ENCODE measurements around the gene TP53AIP1. TPM values are rescaled to one million over a fixed set of nuclear protein-coding genes. Genes with fewer than 3 reads are reported as not detected.

TP53AIP1 gene
- total RNA-seq, 1 donor from 2014 or later = 0.24 TPM

DNA sequence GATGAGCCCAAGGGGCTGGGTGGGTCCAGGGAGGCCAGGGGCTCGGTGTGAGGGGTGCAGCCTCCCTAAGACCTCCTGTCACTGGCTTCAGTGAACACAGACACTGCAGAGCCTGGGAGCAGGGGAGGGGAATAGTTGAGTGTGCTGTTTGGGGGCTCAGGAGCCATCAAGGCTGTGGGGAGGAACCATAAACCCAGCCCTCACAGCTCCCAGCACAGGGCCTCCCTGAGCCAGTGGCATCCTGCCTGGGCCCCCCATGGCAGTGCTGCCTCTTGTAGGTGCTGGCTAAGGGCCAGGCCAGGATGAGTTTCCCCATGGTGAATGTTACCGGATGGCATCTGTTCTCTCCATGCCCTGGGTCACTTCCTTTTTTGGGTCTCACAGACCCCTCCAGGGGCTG is 26.0 kb downstream of the TP53AIP1 start:
- DNase-seq (ENCODE audit: extremely low spot score, unreplicated experiment) = no peak
- H3K27ac Mint-ChIP-seq = no peak overlapping the region
- H3K27me3 Mint-ChIP-seq = peaks cover 21% of the 10 kb centered on the region
- H3K4me3 Mint-ChIP-seq = no peak overlapping the region
- H3K9me3 Mint-ChIP-seq = no peaks in the 10 kb centered on the region
- H3K36me3 Mint-ChIP-seq = no peaks in the 10 kb centered on the region
- TF ChIP-seq, protein P1, sequence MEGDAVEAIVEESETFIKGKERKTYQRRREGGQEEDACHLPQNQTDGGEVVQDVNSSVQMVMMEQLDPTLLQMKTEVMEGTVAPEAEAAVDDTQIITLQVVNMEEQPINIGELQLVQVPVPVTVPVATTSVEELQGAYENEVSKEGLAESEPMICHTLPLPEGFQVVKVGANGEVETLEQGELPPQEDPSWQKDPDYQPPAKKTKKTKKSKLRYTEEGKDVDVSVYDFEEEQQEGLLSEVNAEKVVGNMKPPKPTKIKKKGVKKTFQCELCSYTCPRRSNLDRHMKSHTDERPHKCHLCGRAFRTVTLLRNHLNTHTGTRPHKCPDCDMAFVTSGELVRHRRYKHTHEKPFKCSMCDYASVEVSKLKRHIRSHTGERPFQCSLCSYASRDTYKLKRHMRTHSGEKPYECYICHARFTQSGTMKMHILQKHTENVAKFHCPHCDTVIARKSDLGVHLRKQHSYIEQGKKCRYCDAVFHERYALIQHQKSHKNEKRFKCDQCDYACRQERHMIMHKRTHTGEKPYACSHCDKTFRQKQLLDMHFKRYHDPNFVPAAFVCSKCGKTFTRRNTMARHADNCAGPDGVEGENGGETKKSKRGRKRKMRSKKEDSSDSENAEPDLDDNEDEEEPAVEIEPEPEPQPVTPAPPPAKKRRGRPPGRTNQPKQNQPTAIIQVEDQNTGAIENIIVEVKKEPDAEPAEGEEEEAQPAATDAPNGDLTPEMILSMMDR (conservative IDR thresholded peaks at IDR 0.05) = no peak
- H3K4me1 Mint-ChIP-seq (ENCODE audit: unreplicated experiment) = peaks cover 4% of the 10 kb centered on the region

DNA sequence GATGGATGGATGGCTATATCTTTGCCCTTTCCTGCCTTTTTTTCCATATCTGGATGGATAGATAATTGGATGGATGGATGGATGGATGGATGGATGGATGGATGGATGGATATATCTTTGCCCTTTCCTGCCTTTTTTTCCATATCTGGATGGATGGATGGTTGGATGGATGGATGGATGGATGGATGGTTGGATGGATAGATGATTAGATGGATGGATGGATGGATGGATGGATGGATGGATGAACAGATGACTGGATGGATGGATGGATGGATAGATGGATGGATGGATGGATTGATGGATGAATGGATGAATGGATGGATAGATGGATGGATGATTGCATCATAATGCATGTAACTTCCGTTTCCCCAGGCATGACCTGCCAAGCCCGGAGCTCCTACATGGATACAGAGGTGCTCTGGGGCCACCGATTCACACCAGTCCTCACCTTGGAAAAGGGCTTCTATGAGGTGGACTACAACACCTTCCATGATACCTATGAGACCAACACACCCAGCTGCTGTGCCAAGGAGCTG is 26.6 kb downstream of the TP53AIP1 start:
- DNase-seq (ENCODE audit: extremely low spot score, unreplicated experiment) = no peak
- Mint-ChIP-seq H3K4me1 (ENCODE audit: unreplicated experiment) (peaks cover 4% of the 10 kb centered on the region), H3K4me3 (no peak overlapping the region), H3K36me3 (no peaks in the 10 kb centered on the region), H3K9me3 (no peaks in the 10 kb centered on the region), H3K27ac (no peak overlapping the region), H3K27me3 (peaks cover 17% of the 10 kb centered on the region)
- TF ChIP-seq, protein P1 (conservative IDR thresholded peaks at IDR 0.05) = no peak

DNA sequence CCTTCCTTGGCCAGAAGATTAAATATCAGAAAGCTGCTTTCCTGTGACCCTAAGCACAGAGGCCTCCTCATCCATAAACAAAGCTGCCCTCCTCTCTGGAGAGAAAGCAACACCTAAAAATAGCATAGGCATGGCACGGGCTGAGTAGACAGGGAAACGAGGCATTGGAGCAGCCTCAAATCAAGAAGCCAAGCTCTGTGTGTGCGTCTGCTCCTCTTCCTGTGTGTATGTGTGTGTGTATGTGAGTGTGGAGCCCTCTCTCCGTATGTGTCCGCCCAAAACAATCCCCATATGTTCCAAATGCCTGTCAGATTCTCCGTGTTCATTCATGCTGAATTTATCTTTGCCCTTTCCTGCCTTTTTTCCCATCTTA is 27.5 kb downstream of the TP53AIP1 start:
- peaks cover 11% of the 10 kb centered on the region for H3K27me3 Mint-ChIP-seq
- peaks cover 4% of the 10 kb centered on the region for H3K4me1 Mint-ChIP-seq (ENCODE audit: unreplicated experiment)
- H3K9me3 Mint-ChIP-seq = no peaks in the 10 kb centered on the region
- TF ChIP-seq, protein P1 (conservative IDR thresholded peaks at IDR 0.05) = no peak
- H3K36me3 Mint-ChIP-seq = no peaks in the 10 kb centered on the region
- H3K27ac Mint-ChIP-seq = no peak overlapping the region
- no peak overlapping the region for H3K4me3 Mint-ChIP-seq
- no peak for DNase-seq (ENCODE audit: extremely low spot score, unreplicated experiment)

DNA sequence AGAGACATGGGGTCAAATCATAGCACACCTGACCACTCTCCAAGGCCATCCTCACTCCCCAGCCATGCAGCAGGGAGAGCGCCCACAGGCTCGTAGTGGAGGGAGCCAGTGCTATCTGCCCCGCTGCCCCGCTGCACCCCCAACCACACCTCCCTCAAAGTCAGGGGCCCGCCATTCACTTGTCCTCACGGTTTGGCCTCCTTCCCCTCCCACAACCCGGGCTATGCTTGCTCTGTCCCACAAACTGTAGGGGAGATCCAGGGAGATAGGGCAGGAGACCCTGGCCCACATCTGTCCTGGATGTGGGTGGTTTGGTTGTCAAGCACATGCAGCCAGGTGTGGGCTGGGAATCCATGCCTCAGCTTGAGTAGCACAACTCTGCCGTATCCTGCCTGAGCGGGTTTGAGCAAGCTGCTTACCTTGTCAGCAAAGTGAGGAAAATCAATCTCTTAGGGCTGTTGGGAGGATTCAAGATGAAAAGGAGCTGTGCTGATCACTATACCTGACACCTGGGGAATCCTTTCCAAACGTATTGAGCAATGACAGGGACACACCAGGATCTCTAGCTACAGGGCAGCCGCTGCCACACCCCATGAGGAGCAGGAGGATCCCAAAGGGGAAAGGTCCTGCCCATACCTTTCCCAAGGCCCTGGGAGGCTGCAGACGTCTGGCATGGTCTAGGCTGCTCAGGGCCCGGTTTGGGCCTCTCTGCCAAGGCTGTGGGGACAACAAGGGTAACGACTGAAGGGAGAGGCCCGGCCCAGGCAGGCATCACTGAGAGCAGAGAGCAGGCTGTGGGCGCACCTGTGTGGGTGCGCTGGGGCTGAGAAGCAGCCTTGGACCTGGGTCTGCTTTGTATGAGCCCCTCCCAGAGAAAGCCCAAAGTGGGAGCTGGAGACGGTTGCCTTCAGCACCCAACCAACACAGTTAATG is 28.2 kb downstream of the TP53AIP1 start:
- H3K36me3 Mint-ChIP-seq = no peaks in the 10 kb centered on the region
- no peak overlapping the region for H3K27ac Mint-ChIP-seq
- TF ChIP-seq, protein P1 (conservative IDR thresholded peaks at IDR 0.05) = no peak
- peaks cover 14% of the 10 kb centered on the region for H3K27me3 Mint-ChIP-seq
- DNase-seq (ENCODE audit: extremely low spot score, unreplicated experiment) = no peak
- H3K9me3 Mint-ChIP-seq = no peaks in the 10 kb centered on the region
- H3K4me1 Mint-ChIP-seq (ENCODE audit: unreplicated experiment) = peaks cover 4% of the 10 kb centered on the region
- no peak overlapping the region for H3K4me3 Mint-ChIP-seq

DNA sequence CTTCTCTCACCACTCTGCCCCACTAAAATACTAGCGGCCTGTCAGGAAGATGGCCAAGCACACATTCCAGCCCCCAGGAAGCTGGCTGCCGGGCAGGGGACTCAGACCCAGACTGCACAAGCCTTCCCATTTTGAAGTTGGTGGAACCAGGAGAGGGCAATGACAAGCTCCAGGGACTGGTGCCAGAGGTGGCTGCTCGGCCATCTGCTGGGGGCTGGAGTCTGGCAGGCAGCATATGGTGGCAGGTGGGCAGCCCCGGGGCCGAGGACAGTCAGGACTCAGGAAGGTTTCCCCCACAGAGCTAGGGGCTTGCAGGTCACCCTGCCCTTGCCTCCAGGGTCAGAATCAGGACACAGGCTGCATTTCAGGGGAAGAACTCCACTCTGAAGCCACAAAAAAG is 28.9 kb downstream of the TP53AIP1 start:
- peaks cover 18% of the 10 kb centered on the region for H3K27me3 Mint-ChIP-seq
- TF ChIP-seq, protein P1 (conservative IDR thresholded peaks at IDR 0.05) = no peak
- no peak for DNase-seq (ENCODE audit: extremely low spot score, unreplicated experiment)
- H3K9me3 Mint-ChIP-seq = no peaks in the 10 kb centered on the region
- H3K36me3 Mint-ChIP-seq = no peaks in the 10 kb centered on the region
- H3K4me3 Mint-ChIP-seq = no peak overlapping the region
- H3K27ac Mint-ChIP-seq = no peak overlapping the region
- H3K4me1 Mint-ChIP-seq (ENCODE audit: unreplicated experiment) = peaks cover 4% of the 10 kb centered on the region
